ENCODE data around the gene TET2. TPM values are rescaled to one million over a fixed set of nuclear protein-coding genes. Genes with fewer than 3 reads are reported as not detected.

TET2 gene
- polyA plus RNA-seq (ENCODE audit: low read depth in 6 of 6): 10 to 100 TPM in 5 of 6 donors, 1 to 10 TPM in 1; 8.2 to 34.5 (median 27.7) TPM

GRCh38 chr4:105146276-105147015, at the start of gene TET2:
Gene TET2, plus strand, starts transcription at chr4:105146876. Its CDS starts 87,067 bp downstream, at chr4:105233943.
- DNase-seq: peak; percentile 84
- Mint-ChIP-seq H3K9me3 (no peaks in the 10 kb centered on the region), H3K36me3 (no peaks in the 10 kb centered on the region), H3K27me3 (no peaks in the 10 kb centered on the region), H3K27ac (peak within 1 kb of the TSS; percentile 98 to 100 (median 99)), H3K4me3 (peak within 1 kb of the TSS; percentile 97 to 100 (median 100)), H3K4me1 (peaks cover 35 to 50% (median 35%) of the 10 kb centered on the region in 3 donors)
- peak; percentile 81 to 83 for ATAC-seq (ENCODE audit: low read depth in 2 of 2)

DNA sequence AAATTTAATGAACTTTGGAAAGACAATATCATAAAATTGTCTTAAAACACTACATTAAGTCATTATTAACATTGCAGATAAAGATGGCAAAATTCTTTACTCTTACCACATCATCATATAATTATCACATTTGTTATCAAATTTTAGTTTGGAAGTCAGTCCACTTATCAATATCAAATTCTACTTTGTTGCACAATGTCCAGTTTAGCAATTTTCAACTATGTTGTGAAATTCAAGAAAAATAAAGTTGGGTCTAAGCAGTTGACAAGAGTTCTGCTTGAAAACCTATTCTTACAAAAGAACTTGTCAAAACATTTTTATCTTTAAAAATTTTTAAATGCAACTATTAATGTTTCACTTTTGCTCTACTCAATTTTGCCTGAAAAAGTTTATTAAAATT, 44.7 kb upstream of the TET2 start:
- Mint-ChIP-seq H3K36me3 (peaks cover 0 to 7% of the 10 kb centered on the region in 2 donors), H3K4me1 (no peaks in the 10 kb centered on the region), H3K27me3 (peaks cover 0 to 7% (median 6%) of the 10 kb centered on the region in 3 donors), H3K27ac (no peak overlapping the region), H3K9me3 (peaks cover 2 to 24% (median 14%) of the 10 kb centered on the region in 7 donors), H3K4me3 (no peak overlapping the region)
- ATAC-seq (ENCODE audit: low read depth in 2 of 2) (no peak), DNase-seq (no peak)

DNA sequence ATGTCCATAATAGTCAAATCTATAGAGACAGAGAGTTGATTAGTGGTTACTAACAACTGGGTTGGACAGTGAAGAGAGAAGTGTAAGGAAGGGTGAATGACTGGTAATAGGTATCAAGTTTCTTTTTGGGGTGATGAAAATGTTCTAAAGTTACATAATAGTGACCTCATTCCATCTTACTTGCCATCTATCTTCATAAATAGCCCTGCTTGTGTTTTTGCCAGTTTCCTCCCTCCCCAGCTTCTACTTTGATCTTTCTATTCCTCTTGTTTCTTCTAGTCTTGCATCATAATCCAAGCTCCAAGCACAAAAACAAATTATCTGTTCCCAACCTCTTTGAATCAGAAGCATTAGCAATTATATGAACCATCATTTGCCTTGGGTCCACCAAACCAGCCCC, 40.2 kb upstream of the TET2 start:
- no peak overlapping the region for H3K4me3 Mint-ChIP-seq
- H3K27me3 Mint-ChIP-seq: peaks cover 0 to 17% (median 0%) of the 10 kb centered on the region in 3 donors
- no peak for ATAC-seq (ENCODE audit: low read depth in 2 of 2)
- no peak overlapping the region for H3K27ac Mint-ChIP-seq
- peaks cover 0 to 4% (median 0%) of the 10 kb centered on the region in 7 donors for H3K9me3 Mint-ChIP-seq
- no peaks in the 10 kb centered on the region for H3K36me3 Mint-ChIP-seq
- no peaks in the 10 kb centered on the region for H3K4me1 Mint-ChIP-seq
- no peak for DNase-seq

- Mint-ChIP-seq H3K27me3 (peaks cover 0 to 18% (median 0%) of the 10 kb centered on the region in 3 donors), H3K36me3 (no peaks in the 10 kb centered on the region), H3K4me1 (no peaks in the 10 kb centered on the region), H3K9me3 (peaks cover 0 to 4% (median 0%) of the 10 kb centered on the region in 7 donors), H3K4me3 (no peak overlapping the region), H3K27ac (no peak overlapping the region)
- DNase-seq: no peak
- ATAC-seq (ENCODE audit: low read depth in 2 of 2): no peak
These were observed 39.4 kb upstream of the TET2 start for GRCh38 chr4:105107095-105107856.

DNA sequence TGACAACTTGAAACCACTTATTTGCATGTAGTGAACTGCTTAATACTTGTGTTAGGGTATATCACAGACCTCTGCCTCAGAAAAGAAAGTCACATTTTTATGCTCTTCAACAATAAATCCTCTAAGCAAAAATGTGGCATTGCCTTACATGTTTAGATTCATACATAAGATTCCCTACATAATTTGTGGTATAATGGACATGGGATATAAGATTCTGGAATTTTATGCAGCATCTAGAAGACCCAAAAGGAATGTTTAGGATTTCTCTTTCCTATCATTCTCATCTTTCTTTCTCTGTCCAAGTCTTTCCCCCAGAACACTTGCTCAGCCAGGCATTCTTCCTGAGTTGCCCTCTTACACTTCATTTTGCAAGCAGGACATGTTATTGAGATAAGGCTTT, 37.7 kb upstream of the TET2 start:
- peaks cover 0 to 4% (median 0%) of the 10 kb centered on the region in 7 donors for H3K9me3 Mint-ChIP-seq
- DNase-seq: no peak
- no peaks in the 10 kb centered on the region for H3K36me3 Mint-ChIP-seq
- no peak for ATAC-seq (ENCODE audit: low read depth in 2 of 2)
- H3K27ac Mint-ChIP-seq: no peak overlapping the region
- H3K4me1 Mint-ChIP-seq: peaks cover 0 to 2% (median 0%) of the 10 kb centered on the region in 3 donors
- peaks cover 0 to 18% (median 0%) of the 10 kb centered on the region in 3 donors for H3K27me3 Mint-ChIP-seq
- no peak overlapping the region for H3K4me3 Mint-ChIP-seq

- DNase-seq (no peak), ATAC-seq (ENCODE audit: low read depth in 2 of 2) (no peak)
- Mint-ChIP-seq H3K27me3 (peaks cover 0 to 15% (median 0%) of the 10 kb centered on the region in 3 donors), H3K36me3 (no peaks in the 10 kb centered on the region), H3K4me3 (no peak overlapping the region), H3K9me3 (peaks cover 0 to 4% (median 0%) of the 10 kb centered on the region in 7 donors), H3K4me1 (peaks cover 0 to 2% (median 0%) of the 10 kb centered on the region in 3 donors), H3K27ac (no peak overlapping the region)
These were observed 34.4 kb upstream of the TET2 start for GRCh38 chr4:105112274-105112673.

- no peak overlapping the region for H3K4me3 Mint-ChIP-seq
- ATAC-seq (ENCODE audit: low read depth in 2 of 2) (no peak), DNase-seq (no peak)
- H3K9me3 Mint-ChIP-seq: peaks cover 0 to 4% (median 0%) of the 10 kb centered on the region in 7 donors
- H3K4me1 Mint-ChIP-seq: peaks cover 0 to 2% (median 0%) of the 10 kb centered on the region in 3 donors
- H3K36me3 Mint-ChIP-seq: no peaks in the 10 kb centered on the region
- H3K27ac Mint-ChIP-seq: no peak overlapping the region
- peaks cover 0 to 12% (median 0%) of the 10 kb centered on the region in 3 donors for H3K27me3 Mint-ChIP-seq
These were observed 32.9 kb upstream of the TET2 start for GRCh38 chr4:105113800-105114199.

DNA sequence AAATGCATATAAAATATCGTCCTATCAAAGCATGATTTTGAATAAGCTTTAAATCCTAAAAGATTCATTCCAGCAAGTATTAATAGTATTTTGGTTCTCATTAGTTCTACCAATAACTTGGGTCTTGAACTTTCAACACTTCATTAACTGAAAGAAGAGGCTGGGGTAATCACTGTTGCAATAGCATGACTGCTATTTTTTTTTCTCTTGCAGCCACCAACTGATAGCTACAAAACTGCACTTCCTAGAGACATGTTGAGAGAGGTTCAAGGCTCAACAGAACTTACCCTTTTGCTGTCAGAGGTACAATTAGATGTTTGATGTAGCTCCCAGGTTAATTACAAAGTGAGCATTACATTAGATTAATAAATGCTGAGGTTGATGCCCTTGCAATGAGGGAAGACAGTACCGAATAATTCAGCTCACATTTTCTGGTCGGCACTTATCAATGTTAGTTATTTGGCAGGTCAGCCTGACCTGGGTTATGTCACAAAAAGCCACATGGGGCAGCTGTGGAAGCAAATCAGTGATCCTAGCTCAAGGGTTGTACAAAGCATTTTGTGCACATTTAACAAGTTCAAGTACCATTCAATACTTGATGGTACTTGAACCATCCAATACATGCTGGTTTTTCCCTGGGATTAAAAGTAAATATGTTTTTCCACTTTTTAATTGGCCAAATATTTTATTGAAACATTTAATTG, 29.9 kb upstream of the TET2 start:
- Mint-ChIP-seq H3K4me3 (no peak overlapping the region), H3K36me3 (no peaks in the 10 kb centered on the region), H3K27ac (no peak overlapping the region), H3K4me1 (peaks cover 0 to 2% (median 0%) of the 10 kb centered on the region in 3 donors), H3K27me3 (no peaks in the 10 kb centered on the region), H3K9me3 (peaks cover 0 to 4% (median 0%) of the 10 kb centered on the region in 7 donors)
- no peak for ATAC-seq (ENCODE audit: low read depth in 2 of 2)
- DNase-seq: no peak

DNA sequence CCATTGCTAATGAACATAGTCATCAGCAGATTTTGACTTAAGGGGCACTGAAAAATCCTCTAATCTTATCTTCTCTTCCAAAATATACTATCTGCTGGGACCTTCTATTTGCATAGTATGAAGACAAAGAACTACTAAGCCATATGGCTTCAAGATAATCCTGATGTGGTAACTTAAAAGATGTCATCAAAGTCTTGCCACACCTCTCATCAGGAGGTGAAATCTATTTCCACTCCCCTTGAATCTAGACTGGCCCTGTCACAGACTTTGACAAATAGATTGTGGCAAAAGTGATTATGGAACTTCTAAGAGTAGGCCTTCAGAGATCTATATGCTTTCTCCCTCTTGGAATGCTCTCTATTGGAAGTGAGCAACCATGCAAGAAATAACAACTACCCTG, 27.3 kb upstream of the TET2 start:
- Mint-ChIP-seq H3K27ac (no peak overlapping the region), H3K4me3 (no peak overlapping the region)

GRCh38 chr4:105120626-105121025, 26.1 kb upstream of the TET2 start:
- ATAC-seq (ENCODE audit: low read depth in 2 of 2) (no peak), DNase-seq (no peak)
- H3K9me3 Mint-ChIP-seq: no peaks in the 10 kb centered on the region
- no peaks in the 10 kb centered on the region for H3K36me3 Mint-ChIP-seq
- H3K27ac Mint-ChIP-seq: no peak overlapping the region
- H3K4me1 Mint-ChIP-seq: no peaks in the 10 kb centered on the region
- H3K4me3 Mint-ChIP-seq: no peak overlapping the region
- H3K27me3 Mint-ChIP-seq: no peaks in the 10 kb centered on the region

More for the DNA sequence above, 27.3 kb upstream of the TET2 start:
- peaks cover 0 to 2% (median 0%) of the 10 kb centered on the region in 7 donors for H3K9me3 Mint-ChIP-seq
- ATAC-seq (ENCODE audit: low read depth in 2 of 2): no peak
- no peak for DNase-seq
- no peaks in the 10 kb centered on the region for H3K27me3 Mint-ChIP-seq
- no peaks in the 10 kb centered on the region for H3K4me1 Mint-ChIP-seq
- H3K36me3 Mint-ChIP-seq: no peaks in the 10 kb centered on the region

GRCh38 chr4:105122350-105122749, 24.3 kb upstream of the TET2 start:
- no peaks in the 10 kb centered on the region for H3K36me3 Mint-ChIP-seq
- no peak overlapping the region for H3K27ac Mint-ChIP-seq
- no peak overlapping the region for H3K4me3 Mint-ChIP-seq
- H3K27me3 Mint-ChIP-seq: no peaks in the 10 kb centered on the region
- no peaks in the 10 kb centered on the region for H3K4me1 Mint-ChIP-seq
- ATAC-seq (ENCODE audit: low read depth in 2 of 2) (no peak), DNase-seq (no peak)
- no peaks in the 10 kb centered on the region for H3K9me3 Mint-ChIP-seq

DNA sequence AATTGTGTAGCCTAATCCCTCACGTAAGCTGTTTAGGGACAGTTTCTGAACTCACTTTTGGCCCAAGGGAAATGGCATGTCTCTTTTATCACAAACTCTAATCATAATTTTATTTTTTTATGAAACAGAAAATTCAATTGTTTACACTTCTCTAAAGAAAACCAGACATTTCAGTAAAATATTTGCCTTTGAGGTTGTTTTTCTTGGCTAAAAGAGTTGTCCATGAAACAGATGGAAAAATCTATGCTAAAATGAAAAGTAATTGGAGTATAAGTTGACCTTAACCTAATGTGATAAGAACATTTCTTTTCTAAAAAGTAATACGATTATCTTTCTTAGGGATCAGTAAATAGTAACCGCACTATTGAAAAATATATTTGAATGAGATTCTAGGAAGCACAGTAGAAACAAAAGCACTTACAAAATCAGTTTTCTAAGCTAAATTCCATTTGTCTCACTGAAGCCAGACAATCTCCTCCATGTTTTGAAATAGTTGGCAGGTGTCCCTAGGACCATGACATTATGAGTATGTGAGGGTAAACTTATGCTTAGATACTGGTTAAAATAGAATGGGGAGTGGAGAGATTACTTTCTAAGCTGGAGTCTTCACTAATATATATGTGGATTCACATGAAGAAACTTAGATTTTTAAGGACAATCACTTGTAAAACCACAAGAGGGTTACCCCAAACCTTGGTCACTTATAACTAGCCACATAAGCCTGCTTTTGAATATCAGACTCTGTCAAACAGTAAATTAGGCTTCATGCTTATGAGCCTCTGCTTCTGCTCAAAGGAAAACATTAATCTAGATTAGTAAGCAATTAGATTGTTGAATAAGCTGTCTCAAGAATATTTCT, 20.1 kb upstream of the TET2 start:
- DNase-seq: no peak
- ATAC-seq (ENCODE audit: low read depth in 2 of 2): no peak
- H3K27ac Mint-ChIP-seq: no peak overlapping the region
- peaks cover 0 to 3% (median 0%) of the 10 kb centered on the region in 3 donors for H3K4me1 Mint-ChIP-seq
- no peak overlapping the region for H3K4me3 Mint-ChIP-seq
- peaks cover 0 to 17% (median 4%) of the 10 kb centered on the region in 3 donors for H3K27me3 Mint-ChIP-seq
- no peaks in the 10 kb centered on the region for H3K9me3 Mint-ChIP-seq
- H3K36me3 Mint-ChIP-seq: no peaks in the 10 kb centered on the region

GRCh38 chr4:105127170-105127445, 19.6 kb upstream of the TET2 start:
- Mint-ChIP-seq H3K4me3 (no peak overlapping the region), H3K27me3 (peaks cover 0 to 17% (median 4%) of the 10 kb centered on the region in 3 donors), H3K36me3 (no peaks in the 10 kb centered on the region), H3K9me3 (no peaks in the 10 kb centered on the region), H3K4me1 (peaks cover 0 to 3% (median 0%) of the 10 kb centered on the region in 3 donors), H3K27ac (no peak overlapping the region)
- ATAC-seq (ENCODE audit: low read depth in 2 of 2) (no peak), DNase-seq (no peak)

Data from naive B cell (primary cell).